Transverse colon (tissue), 4 donors: ENCODE data around the gene PROZ. TPM values are rescaled to one million over a fixed set of nuclear protein-coding genes. Genes with fewer than 3 reads are reported as not detected.

Experiments used
- DNase-seq: peaks from one replicate; pipeline ENCODE4 v3.0.0-alpha.2; 2019
- H3K27ac ChIP-seq, 4 donors: fragments of 200-600 bp; sonication (generic); 2 replicates each; pipeline ENCODE4 v1.5.1; 2016 to 2018; ENCODE audit warnings: inconsistent platforms in 4 of 4
- H3K27me3 ChIP-seq: fragments of 200-600 bp; sonication (generic); 2 replicates; pipeline ENCODE4 v1.5.1; 2017; ENCODE audit warnings: inconsistent platforms
- H3K36me3 ChIP-seq, 4 donors: fragments of 200-600 bp; sonication (generic); 2 replicates each; pipeline ENCODE4 v1.5.1; 2017 to 2019; ENCODE audit warnings: inconsistent platforms in 4 of 4
- H3K4me1 ChIP-seq, 4 donors: fragments of 200-600 bp; sonication (generic); 2 replicates each; pipeline ENCODE4 v1.5.1; 2017 to 2020; ENCODE audit warnings: inconsistent platforms in 4 of 4
- H3K4me3 ChIP-seq, 4 donors: fragments of 200-600 bp; sonication (generic); 1 replicate in 1 of 4; 2 replicates in 3 of 4; pipeline versions ENCODE4 v1.5.1 to v1.6.1; 2017 to 2019; ENCODE audit warnings: inconsistent platforms in 4 of 4
- H3K9me3 ChIP-seq, 2 donors: fragments of 200-600 bp; sonication (generic); 2 replicates each; pipeline ENCODE4 v1.5.1; 2017 to 2019; ENCODE audit warnings: inconsistent platforms in 2 of 2
- EP300 ChIP-seq: sonication (generic); formaldehyde crosslinking; IDR thresholded peaks from one replicate; pipeline ENCODE4 v1.6.1; 2017; ENCODE audit warnings: antibody characterized with exemption, low read depth
- POLR2A ChIP-seq: fragments of 450-650 bp; IDR thresholded peaks from one replicate; pipeline ENCODE4 v1.6.1; 2016; ENCODE audit warnings: antibody characterized with exemption, mild to moderate bottlenecking, moderate library complexity
- POLR2AphosphoS5 ChIP-seq, 3 donors: sonication (generic); formaldehyde crosslinking; IDR thresholded peaks; one replicate each; pipeline ENCODE4 v1.6.1; 2016; ENCODE audit warnings: antibody characterized with exemption in 3 of 3
- WGBS, 2 donors: methylation state at CpG; one replicate each; pipeline ENCODE4 v1.1.5; 2018; ENCODE audit warnings: low coverage in 1 of 2; 5-methylcytosine and 5-hydroxymethylcytosine counted together
- in situ Hi-C, 4 donors: fragments of 200-750 bp; cut with MboI; loops; one replicate each; pipeline versions ENCODE4 v1.15.0 to v1.15.1; 2017; ENCODE audit warnings: low sequenced_read_pairs in 3 of 4, low pct_ligation_motif_present in 1 of 4, low pct_unique_long_range_greater_than_20kb in 1 of 4
- intact Hi-C: fragments of 100-400 bp; cut with DNase I; formaldehyde crosslinking; loops from one replicate; pipeline ENCODE4 v1.15.1; 2023; ENCODE audit warnings: low total_unique reads
- total RNA-seq, 4 donors: library from RNA; depleted of rRNA; stranded (reverse); fragments of >200 nt; gene quantifications; one replicate each; pipeline ENCODE4 v1.1.0, GENCODE V29; 2016
- TF ChIP-seq, protein P1 (sequence below), 5 experiments: fragments of 200-600 bp in 3 of 5; fragments of 450-650 bp in 2 of 5; sonication (generic) in 3 of 5; IDR thresholded peaks; 1 replicate in 2 of 5; 2 replicates in 3 of 5; pipeline ENCODE4 v1.5.1; 2016 to 2017; ENCODE audit warnings: antibody characterized with exemption in 5 of 5, inconsistent platforms in 3 of 5, mild to moderate bottlenecking in 2 of 5, moderate library complexity in 1 of 5

The PROZ gene
- total RNA-seq, 4 donors from 2014 or later: not detected

GRCh38 chr13:113137691-113138298, 20.7 kb upstream of the PROZ start:
- WGBS, 2 donors: 86% methylated on average over 9 to 11 of the region's 11 CpGs
- H3K36me3 ChIP-seq: no peaks in the 10 kb centered on the region
- in situ Hi-C loops (no loop called here), intact Hi-C loops (no loop called here)
- H3K27ac ChIP-seq: no peak overlapping the region
- no peak overlapping the region for H3K4me3 ChIP-seq
- H3K9me3 ChIP-seq: no peaks in the 10 kb centered on the region
- H3K4me1 ChIP-seq: no peaks in the 10 kb centered on the region
- no peak for TF ChIP-seq EP300
- TF ChIP-seq, protein P1, sequence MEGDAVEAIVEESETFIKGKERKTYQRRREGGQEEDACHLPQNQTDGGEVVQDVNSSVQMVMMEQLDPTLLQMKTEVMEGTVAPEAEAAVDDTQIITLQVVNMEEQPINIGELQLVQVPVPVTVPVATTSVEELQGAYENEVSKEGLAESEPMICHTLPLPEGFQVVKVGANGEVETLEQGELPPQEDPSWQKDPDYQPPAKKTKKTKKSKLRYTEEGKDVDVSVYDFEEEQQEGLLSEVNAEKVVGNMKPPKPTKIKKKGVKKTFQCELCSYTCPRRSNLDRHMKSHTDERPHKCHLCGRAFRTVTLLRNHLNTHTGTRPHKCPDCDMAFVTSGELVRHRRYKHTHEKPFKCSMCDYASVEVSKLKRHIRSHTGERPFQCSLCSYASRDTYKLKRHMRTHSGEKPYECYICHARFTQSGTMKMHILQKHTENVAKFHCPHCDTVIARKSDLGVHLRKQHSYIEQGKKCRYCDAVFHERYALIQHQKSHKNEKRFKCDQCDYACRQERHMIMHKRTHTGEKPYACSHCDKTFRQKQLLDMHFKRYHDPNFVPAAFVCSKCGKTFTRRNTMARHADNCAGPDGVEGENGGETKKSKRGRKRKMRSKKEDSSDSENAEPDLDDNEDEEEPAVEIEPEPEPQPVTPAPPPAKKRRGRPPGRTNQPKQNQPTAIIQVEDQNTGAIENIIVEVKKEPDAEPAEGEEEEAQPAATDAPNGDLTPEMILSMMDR (IDR thresholded peaks at IDR 0.05): no peak
- TF ChIP-seq POLR2AphosphoS5 (IDR thresholded peaks at IDR 0.05): no peak
- no peak for TF ChIP-seq POLR2A
- H3K27me3 ChIP-seq: no peaks in the 10 kb centered on the region
- no peak for DNase-seq

DNA sequence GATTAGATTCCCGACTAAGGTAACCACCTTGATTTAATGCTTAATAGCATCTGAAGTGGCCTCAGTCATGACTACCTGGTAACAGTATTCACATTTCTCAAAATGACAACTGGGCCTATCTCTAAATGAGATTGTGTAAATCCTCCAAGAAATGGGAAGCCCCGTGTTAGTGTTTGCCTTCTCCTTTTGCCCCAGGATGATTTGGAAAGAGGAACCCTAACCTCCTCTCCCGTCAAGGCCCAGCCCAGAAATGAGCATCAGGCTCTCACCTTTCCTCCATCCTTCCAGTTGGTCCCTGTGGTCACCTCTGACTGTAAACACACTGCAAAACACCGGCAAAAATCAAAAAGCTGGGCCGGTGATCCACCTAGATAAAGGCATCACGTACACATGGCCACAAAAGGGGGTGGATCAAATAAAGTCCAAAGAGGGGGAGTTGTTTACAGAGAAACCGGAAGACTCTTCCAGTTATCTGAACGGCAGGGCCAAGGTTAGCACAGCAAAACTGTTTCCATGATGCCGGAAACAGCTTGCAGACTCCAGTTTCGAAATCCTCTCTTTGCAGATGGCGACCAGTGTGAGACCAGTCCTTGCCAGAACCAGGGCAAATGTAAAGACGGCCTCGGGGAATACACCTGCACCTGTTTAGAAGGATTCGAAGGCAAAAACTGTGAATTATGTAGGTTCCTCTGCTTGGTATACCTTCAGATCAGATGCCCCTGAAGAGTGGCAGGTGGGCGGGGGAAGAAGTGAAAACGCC, 19.5 kb upstream of the PROZ start:
- 75 to 79% methylated on average over 5 to 16 of the region's 16 CpGs for WGBS, 2 donors
- no peak for DNase-seq
- TF ChIP-seq POLR2AphosphoS5 (IDR thresholded peaks at IDR 0.05): no peak
- TF ChIP-seq POLR2A: no peak
- no peak for TF ChIP-seq EP300
- TF ChIP-seq, protein P1 (IDR thresholded peaks at IDR 0.05): no peak
- no peaks in the 10 kb centered on the region for H3K9me3 ChIP-seq
- intact Hi-C loops: no loop called here
- no peaks in the 10 kb centered on the region for H3K36me3 ChIP-seq
- H3K27ac ChIP-seq: no peak overlapping the region
- H3K4me1 ChIP-seq: no peaks in the 10 kb centered on the region
- in situ Hi-C loops: no loop called here
- no peaks in the 10 kb centered on the region for H3K27me3 ChIP-seq
- no peak overlapping the region for H3K4me3 ChIP-seq

GRCh38 chr13:113139577-113139976, 18.9 kb upstream of the PROZ start:
- DNase-seq: no peak
- in situ Hi-C loops (no loop called here), intact Hi-C loops (no loop called here)
- 85 to 89% methylated on average over 5 of the region's 5 CpGs for WGBS, 2 donors
- Histone ChIP-seq H3K36me3 (no peaks in the 10 kb centered on the region), H3K4me3 (no peak overlapping the region), H3K27ac (no peak overlapping the region), H3K9me3 (no peaks in the 10 kb centered on the region), H3K27me3 (no peaks in the 10 kb centered on the region), H3K4me1 (no peaks in the 10 kb centered on the region)
- no peak for TF ChIP-seq EP300
- TF ChIP-seq, protein P1 (IDR thresholded peaks at IDR 0.05): no peak
- TF ChIP-seq POLR2AphosphoS5 (IDR thresholded peaks at IDR 0.05): no peak
- no peak for TF ChIP-seq POLR2A

DNA sequence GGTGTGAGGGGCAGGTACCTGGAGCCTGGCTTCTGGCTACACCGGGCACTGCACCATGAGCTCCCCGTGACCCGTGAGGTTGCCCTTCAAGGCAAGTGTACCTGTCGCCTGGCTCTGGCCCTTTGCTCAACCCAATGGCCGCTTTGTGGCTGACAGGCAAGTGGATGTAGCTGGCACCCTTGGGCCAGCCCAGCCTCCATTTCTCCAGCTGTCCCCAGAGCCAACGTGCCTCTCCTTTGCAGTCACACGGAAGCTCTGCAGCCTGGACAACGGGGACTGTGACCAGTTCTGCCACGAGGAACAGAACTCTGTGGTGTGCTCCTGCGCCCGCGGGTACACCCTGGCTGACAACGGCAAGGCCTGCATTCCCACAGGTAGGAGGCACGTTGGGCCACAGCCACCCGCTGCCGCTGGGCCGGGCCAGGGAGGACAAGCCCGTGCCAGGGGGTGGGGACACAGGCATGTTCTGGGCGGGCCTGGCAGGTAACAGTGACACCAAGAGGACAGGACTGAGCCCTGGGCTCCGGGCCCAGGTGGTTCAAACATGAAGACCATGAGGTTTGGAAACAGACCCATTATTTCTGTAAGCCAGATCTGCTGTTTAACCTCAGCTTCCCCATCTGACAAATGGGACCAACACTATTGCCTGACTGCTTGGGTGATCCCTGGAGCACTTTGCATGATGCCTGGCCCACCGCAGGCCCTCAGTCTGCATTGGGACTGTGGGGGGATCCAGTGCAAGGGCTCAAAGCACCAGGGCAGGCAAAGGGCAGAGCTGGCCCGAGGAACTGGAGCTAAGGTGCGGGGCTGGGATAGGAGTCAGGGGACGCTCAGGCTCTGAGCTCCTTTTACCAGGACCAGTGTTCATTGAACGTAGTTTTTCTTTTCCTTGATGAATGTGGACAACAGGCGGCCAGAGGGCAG, 17.5 kb upstream of the PROZ start:
- TF ChIP-seq EP300 (no peak), POLR2A (no peak), POLR2AphosphoS5 (IDR thresholded peaks at IDR 0.05) (no peak)
- TF ChIP-seq, protein P1 (IDR thresholded peaks at IDR 0.05): no peak
- H3K9me3 ChIP-seq: no peaks in the 10 kb centered on the region
- H3K4me3 ChIP-seq: no peak overlapping the region
- intact Hi-C loops: no loop called here
- in situ Hi-C loops: no loop called here
- 67 to 89% methylated on average over 3 to 26 of the region's 26 CpGs for WGBS, 2 donors
- no peaks in the 10 kb centered on the region for H3K36me3 ChIP-seq
- H3K27me3 ChIP-seq: no peaks in the 10 kb centered on the region
- H3K4me1 ChIP-seq: no peaks in the 10 kb centered on the region
- no peak for DNase-seq
- H3K27ac ChIP-seq: no peak overlapping the region
